Measurements from ENCODE around the gene KAZN. TPM values are rescaled to one million over a fixed set of nuclear protein-coding genes. Genes with fewer than 3 reads are reported as not detected.

The KAZN gene
- total RNA-seq, 2 donors from 2014 or later = 0.46 to 0.58 TPM

DNA sequence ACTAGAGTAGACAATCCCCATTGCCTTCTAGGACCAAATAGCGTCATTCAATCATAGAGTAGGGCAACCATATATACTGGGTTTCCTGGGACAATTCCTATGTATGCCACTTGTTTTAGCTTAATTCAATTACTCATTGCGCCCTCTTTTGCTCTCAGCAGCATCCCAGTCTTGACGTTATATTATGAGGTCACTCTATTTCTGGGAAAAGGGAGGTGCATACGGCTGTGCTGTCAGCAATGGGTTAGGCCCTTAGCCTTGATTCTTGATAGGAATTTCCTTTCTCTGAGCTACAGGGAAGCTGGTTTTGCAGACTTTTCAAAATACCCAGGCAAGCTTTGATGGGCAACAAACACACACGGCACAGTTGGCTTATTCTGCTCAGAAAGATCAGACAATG, 4.4 kb upstream of the KAZN start:
- Mint-ChIP-seq H3K4me1 (ENCODE audit: low read depth) (no peaks in the 10 kb centered on the region), H3K36me3 (ENCODE audit: insufficient read depth in 2 of 2) (no peaks in the 10 kb centered on the region), H3K27ac (no peak overlapping the region), H3K9me3 (no peaks in the 10 kb centered on the region), H3K4me3 (no peak overlapping the region), H3K27me3 (ENCODE audit: low read depth) (peaks cover 41% of the 10 kb centered on the region)
- no peak for ATAC-seq (replicated peaks in 1 of 2)
- no peak for DNase-seq

DNA sequence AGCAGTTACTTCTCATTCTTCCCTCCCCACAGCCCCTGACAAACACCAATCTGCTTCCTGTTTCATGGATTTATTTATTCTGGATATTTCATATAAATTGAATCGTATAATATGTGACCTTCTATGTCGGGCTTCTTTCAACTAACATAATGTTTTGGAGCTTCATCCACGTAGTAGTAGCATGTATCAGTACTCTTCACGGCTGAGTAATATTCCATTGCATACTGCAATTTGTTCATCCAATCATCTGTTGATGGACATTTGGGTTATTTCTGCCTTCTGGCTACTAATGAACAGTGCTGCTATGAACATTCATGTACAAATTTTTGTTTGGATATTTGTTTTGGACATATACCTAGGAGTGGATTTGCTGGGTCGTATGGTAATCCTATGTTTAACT, 1.9 kb upstream of the KAZN start:
- Mint-ChIP-seq H3K4me1 (ENCODE audit: low read depth) (peaks cover 12% of the 10 kb centered on the region), H3K27ac (no peak overlapping the region), H3K27me3 (ENCODE audit: low read depth) (peaks cover 59% of the 10 kb centered on the region), H3K4me3 (no peak overlapping the region), H3K36me3 (ENCODE audit: insufficient read depth in 2 of 2) (no peaks in the 10 kb centered on the region), H3K9me3 (no peaks in the 10 kb centered on the region)
- no peak for ATAC-seq (replicated peaks in 1 of 2)
- DNase-seq = no peak

DNA sequence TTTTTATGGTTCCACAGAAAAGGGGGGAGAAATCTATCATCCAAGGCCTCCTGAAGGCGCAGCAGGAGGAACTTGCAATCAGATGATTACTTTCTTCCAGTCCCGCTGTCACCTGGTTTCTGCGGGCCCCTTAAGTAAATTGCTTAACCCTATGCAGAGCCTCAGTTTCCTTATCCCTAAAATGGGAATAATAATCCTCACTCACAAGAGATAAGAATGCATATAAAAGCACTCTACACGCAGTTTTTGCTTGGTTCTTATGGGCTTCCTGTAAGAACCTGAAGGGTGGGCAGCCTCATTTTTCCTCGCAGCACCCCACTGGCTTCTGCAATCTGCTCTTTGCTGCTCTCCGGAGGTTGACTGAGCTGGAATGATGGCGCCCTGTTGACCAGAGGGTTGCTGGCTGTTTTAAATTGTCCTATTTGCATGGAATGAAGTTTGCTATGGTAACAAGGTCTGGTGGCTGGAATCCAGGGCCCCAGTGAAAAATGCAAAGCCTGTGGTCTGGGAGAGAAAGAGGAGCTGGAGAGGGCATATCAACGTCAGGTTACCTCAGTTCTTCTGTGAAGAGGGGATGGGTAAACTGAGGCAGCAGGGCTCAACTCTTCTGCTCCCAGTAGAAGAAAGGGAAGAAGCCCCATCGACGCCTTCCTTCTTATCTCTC, 1.0 kb upstream of the KAZN start:
- Mint-ChIP-seq H3K27me3 (ENCODE audit: low read depth) (peaks cover 67% of the 10 kb centered on the region), H3K4me1 (ENCODE audit: low read depth) (peaks cover 12% of the 10 kb centered on the region), H3K4me3 (no peak overlapping the region), H3K9me3 (no peaks in the 10 kb centered on the region), H3K36me3 (ENCODE audit: insufficient read depth in 2 of 2) (no peaks in the 10 kb centered on the region), H3K27ac (no peak overlapping the region)
- DNase-seq = no peak
- ATAC-seq (replicated peaks in 1 of 2) = no peak

DNA sequence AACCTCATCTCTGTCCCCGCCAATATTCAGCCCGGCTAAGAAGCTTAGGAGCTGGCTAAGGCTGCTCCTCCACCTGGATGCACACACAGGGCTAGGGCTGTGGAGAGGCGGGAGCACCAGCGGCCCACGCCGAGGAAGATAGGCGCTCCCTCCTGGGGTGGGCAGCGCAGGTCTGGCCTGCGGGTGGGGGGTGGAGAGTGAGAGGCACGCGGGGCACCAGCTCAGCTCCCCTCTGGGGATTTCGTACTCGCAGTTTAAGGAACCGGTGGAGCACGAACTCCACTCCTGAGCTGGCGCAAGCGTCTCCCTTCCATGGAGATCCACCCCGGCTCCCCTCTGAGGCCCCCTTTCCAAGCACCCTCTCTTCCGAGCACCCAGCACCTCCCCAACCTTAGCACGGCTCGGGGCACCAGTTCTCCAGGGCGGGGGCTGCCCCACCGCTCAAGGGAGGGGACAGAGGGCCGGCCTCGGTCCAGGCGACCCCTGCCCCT, 433 bp upstream of the KAZN start:
- Mint-ChIP-seq H3K36me3 (ENCODE audit: insufficient read depth in 2 of 2) (no peaks in the 10 kb centered on the region), H3K9me3 (no peaks in the 10 kb centered on the region), H3K27ac (no peak overlapping the region), H3K4me1 (ENCODE audit: low read depth) (peaks cover 12% of the 10 kb centered on the region), H3K4me3 (no peak overlapping the region), H3K27me3 (ENCODE audit: low read depth) (peaks cover 66% of the 10 kb centered on the region)
- ATAC-seq (replicated peaks in 1 of 2) (no peak), DNase-seq (no peak)

DNA sequence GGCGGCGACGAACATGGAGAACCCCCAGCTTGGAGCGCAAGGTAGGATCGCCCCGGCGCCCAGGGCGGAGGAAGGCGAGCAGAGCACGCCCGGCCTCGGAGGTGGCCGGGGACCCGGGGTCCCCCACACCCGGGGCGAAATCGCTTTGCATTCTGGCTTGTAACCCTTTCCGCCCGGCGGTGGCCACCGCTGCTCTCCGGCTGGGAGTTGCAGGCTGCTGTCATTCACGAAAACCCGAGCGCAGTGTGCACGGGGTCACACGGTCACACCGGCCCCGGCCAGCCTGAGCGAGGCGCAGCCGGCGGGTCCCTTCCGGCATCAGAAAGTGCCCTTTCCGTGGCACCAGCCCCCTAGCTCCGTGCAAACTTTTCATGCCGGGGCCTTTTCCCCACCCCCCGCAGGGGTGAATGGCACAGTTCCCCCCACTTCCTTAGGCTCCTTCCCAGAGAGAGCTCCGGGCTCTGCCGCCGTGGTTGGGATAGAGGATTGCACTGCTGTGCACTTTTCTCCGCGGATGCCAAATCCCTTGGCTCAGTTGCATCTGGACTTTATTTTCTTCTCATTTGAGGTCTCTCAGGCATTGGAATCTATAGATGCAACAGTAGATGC, 802 bp downstream of the KAZN start:
- H3K36me3 Mint-ChIP-seq (ENCODE audit: insufficient read depth in 2 of 2) = no peaks in the 10 kb centered on the region
- H3K4me3 Mint-ChIP-seq = peak overlapping the region in 1 of 2 donors; percentile 61
- ATAC-seq (replicated peaks in 1 of 2) = no peak
- H3K27ac Mint-ChIP-seq = no peak overlapping the region
- DNase-seq = no peak
- peaks cover 64% of the 10 kb centered on the region for H3K27me3 Mint-ChIP-seq (ENCODE audit: low read depth)
- no peaks in the 10 kb centered on the region for H3K9me3 Mint-ChIP-seq
- H3K4me1 Mint-ChIP-seq (ENCODE audit: low read depth) = peaks cover 12% of the 10 kb centered on the region

DNA sequence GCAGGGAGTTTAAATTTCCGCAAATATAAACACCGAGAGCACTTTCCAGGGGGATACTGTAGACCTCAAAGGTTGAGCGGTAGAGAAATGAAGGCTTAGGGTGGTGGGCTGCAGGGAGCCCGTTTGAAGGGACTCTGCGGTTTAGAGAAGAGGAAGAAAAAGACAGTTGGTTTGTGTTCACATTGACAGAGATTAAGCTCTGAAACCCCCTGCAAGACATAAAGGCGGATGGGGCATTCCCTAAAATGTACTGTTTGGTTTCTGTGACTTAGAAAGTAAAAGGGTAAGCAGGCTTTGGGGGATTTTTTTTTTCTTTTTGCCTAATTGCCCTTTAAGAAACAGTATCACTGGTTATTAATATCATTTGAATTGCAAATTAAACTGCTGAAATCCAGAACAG, 1.3 kb downstream of the KAZN start:
- no peak for DNase-seq
- Mint-ChIP-seq H3K4me3 (peak overlapping the region in 1 of 2 donors; percentile 61), H3K36me3 (ENCODE audit: insufficient read depth in 2 of 2) (no peaks in the 10 kb centered on the region), H3K27me3 (ENCODE audit: low read depth) (peaks cover 64% of the 10 kb centered on the region), H3K27ac (no peak overlapping the region), H3K4me1 (ENCODE audit: low read depth) (peaks cover 12% of the 10 kb centered on the region), H3K9me3 (no peaks in the 10 kb centered on the region)
- peak in 1 of 2 donors; percentile 13 for ATAC-seq (replicated peaks in 1 of 2)

DNA sequence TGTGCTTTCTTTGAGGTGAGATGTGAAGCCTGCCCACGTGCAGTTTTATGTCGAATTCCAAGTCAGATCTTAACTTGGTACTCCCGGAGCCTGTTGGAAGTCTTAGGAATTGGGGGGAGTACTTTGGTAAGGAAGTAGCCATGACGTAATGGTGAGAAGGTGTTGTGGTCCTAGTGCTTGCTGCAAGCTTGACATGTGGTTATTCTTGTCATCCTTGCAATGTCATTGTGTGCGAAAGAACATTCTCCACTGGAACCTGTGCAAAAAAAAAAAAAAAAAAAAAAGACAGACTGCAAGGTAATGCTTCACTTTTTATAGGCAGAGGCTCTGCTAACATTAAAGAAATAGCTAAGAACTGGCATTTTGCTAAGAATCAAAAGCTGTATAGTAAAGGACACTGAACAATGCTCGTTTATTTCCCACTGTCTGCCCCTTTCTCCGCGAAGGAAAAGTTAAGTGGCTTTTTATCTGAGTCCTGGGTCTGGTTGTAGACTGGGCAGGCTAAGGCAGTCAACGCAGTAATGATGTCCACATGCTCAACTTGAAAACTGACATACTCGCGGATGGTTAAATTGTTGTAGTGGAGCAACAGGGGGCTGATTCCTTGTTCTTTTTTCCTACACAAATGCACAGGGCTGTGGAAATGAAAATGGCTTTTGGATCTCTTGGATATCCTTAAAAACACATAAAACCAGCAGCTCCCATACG, 2.1 kb downstream of the KAZN start:
- H3K27ac Mint-ChIP-seq = no peak overlapping the region
- no peak overlapping the region for H3K4me3 Mint-ChIP-seq
- peaks cover 12% of the 10 kb centered on the region for H3K4me1 Mint-ChIP-seq (ENCODE audit: low read depth)
- ATAC-seq (replicated peaks in 1 of 2) (no peak), DNase-seq (no peak)
- H3K27me3 Mint-ChIP-seq (ENCODE audit: low read depth) = peaks cover 64% of the 10 kb centered on the region
- no peaks in the 10 kb centered on the region for H3K9me3 Mint-ChIP-seq
- no peaks in the 10 kb centered on the region for H3K36me3 Mint-ChIP-seq (ENCODE audit: insufficient read depth in 2 of 2)

DNA sequence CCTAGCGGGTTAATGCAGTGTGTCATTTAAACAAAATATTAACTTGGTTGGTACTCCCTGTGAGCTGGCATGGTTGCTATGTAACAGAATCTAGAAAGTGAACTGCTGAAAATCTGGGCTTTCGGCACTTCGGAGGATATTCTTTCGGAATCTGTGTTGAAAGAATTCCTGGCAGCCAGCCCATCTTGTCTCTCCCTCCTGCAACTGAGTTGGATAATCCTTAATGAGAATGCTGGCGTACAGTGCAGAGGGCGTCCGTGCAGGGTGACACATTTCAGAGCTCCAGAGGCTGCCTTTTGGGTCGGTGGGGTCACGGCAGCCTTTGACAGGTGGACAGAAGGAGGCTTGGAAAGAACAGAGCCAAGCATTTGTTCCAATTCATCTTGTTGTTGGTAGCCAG, 3.7 kb downstream of the KAZN start:
- Mint-ChIP-seq H3K36me3 (ENCODE audit: insufficient read depth in 2 of 2) (no peaks in the 10 kb centered on the region), H3K27me3 (ENCODE audit: low read depth) (peaks cover 49% of the 10 kb centered on the region), H3K4me3 (no peak overlapping the region), H3K4me1 (ENCODE audit: low read depth) (peaks cover 12% of the 10 kb centered on the region), H3K27ac (no peak overlapping the region), H3K9me3 (no peaks in the 10 kb centered on the region)
- ATAC-seq (replicated peaks in 1 of 2) (no peak), DNase-seq (no peak)

DNA sequence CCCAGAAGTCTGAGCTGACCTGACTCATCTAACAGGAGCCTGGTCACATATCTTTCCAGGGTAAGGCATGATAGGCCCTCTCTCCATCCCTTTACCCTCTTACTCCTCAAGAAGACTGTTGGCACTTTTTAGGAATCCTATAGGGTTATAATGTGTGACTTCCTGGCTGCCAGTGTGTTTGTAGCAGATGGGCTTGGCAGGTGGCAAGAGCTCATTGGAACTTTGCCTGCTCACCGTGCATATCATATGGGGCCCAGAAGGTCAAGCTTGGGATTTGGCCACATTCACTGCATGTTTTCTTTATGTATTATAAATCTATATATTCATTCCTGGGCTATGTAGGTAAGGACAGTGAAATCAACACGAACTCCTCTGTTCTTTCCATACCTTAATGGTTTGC, 5.2 kb downstream of the KAZN start:
- peaks cover 49% of the 10 kb centered on the region for H3K27me3 Mint-ChIP-seq (ENCODE audit: low read depth)
- H3K4me3 Mint-ChIP-seq = no peak overlapping the region
- DNase-seq (no peak), ATAC-seq (replicated peaks in 1 of 2) (no peak)
- H3K9me3 Mint-ChIP-seq = no peaks in the 10 kb centered on the region
- no peaks in the 10 kb centered on the region for H3K36me3 Mint-ChIP-seq (ENCODE audit: insufficient read depth in 2 of 2)
- H3K27ac Mint-ChIP-seq = no peak overlapping the region
- peaks cover 12% of the 10 kb centered on the region for H3K4me1 Mint-ChIP-seq (ENCODE audit: low read depth)

DNA sequence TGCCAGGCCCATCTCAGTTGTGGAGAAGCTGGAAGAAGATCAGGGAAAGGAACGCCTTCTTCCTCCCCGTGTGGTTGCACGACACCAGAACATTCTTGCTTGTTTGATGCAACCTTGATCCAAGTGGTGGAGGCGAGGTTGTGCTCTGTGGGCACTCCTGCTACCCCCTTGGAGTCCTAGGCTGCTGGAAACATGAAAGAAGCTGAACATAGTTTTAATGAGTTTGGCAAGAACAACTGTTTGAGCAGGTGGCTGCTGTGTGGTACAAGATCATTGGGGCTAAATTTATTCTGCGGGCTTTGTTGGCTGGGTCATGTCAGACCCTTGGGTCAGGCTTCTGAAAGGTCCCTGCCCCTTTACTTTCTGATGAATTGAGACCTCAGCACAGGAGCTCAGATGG, 5.9 kb downstream of the KAZN start:
- DNase-seq = no peak
- no peaks in the 10 kb centered on the region for H3K9me3 Mint-ChIP-seq
- H3K4me3 Mint-ChIP-seq = no peak overlapping the region
- H3K36me3 Mint-ChIP-seq (ENCODE audit: insufficient read depth in 2 of 2) = no peaks in the 10 kb centered on the region
- no peak overlapping the region for H3K27ac Mint-ChIP-seq
- ATAC-seq (replicated peaks in 1 of 2) = no peak
- H3K4me1 Mint-ChIP-seq (ENCODE audit: low read depth) = peaks cover 11% of the 10 kb centered on the region
- peaks cover 50% of the 10 kb centered on the region for H3K27me3 Mint-ChIP-seq (ENCODE audit: low read depth)

DNA sequence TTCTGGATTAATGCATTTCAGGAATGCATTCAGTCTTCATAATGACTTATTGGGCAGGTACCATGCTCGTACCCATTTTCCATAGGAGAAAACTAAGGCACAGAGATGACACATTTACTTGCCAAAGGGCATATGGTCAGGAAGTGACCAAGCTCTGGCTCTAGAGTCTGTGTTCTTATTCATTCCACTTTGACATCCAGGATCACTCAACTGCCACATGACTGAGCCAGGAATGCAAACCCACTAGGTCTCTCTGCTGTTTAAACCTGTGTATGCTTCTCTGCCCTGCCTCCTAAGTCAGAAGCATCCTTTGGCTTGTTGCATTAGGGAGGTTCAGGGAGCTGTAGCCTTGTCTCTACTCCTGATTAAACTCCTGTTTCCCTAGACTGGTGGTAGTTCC, 7.5 kb downstream of the KAZN start:
- DNase-seq (no peak), ATAC-seq (replicated peaks in 1 of 2) (no peak)
- H3K4me1 Mint-ChIP-seq (ENCODE audit: low read depth) = no peaks in the 10 kb centered on the region
- no peak overlapping the region for H3K27ac Mint-ChIP-seq
- H3K9me3 Mint-ChIP-seq = no peaks in the 10 kb centered on the region
- no peak overlapping the region for H3K4me3 Mint-ChIP-seq
- no peaks in the 10 kb centered on the region for H3K36me3 Mint-ChIP-seq (ENCODE audit: insufficient read depth in 2 of 2)
- peaks cover 35% of the 10 kb centered on the region for H3K27me3 Mint-ChIP-seq (ENCODE audit: low read depth)

DNA sequence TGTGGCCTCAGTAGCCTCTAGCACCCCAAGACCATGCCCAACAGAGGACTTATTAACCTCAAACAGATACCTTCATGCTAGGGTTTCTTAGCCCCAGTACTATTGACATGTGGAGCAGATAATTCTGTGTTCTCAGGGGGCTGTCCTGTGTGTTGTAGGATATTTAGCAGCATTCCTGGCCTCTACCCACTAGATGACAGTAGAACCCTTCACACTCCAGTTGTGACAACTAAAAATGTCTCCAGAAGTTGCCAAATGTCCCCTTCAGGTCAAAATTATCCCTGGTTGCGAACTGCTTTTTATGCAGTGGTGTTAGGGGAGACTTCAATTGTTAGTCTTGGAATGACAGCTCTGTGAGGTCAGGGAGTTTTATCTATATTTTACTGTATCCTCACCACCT, 8.1 kb downstream of the KAZN start:
- no peak overlapping the region for H3K27ac Mint-ChIP-seq
- H3K4me1 Mint-ChIP-seq (ENCODE audit: low read depth) = no peaks in the 10 kb centered on the region
- H3K4me3 Mint-ChIP-seq = no peak overlapping the region
- no peak for ATAC-seq (replicated peaks in 1 of 2)
- H3K9me3 Mint-ChIP-seq = no peaks in the 10 kb centered on the region
- DNase-seq = no peak
- H3K27me3 Mint-ChIP-seq (ENCODE audit: low read depth) = peaks cover 28% of the 10 kb centered on the region
- no peaks in the 10 kb centered on the region for H3K36me3 Mint-ChIP-seq (ENCODE audit: insufficient read depth in 2 of 2)

DNA sequence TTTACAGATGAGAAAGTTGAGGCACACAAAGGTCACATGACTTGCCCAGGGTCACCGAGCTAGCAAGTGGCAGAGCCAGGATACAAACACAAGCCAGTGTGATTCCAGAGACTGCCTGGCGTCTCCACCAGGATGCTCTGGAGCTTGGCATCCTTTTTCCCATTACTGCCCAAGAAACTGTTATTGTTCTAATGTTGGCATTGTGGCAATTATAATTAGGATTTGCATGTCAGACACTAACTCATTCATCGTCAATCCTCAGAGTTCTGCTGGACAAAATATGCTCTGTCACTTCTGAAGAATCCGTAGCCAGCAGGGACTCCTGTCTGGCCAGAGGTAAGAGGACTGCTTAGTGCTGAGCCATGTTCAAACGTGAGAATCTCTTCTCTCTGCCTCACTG, 8.8 kb downstream of the KAZN start:
- H3K27me3 Mint-ChIP-seq (ENCODE audit: low read depth) = peaks cover 21% of the 10 kb centered on the region
- H3K4me1 Mint-ChIP-seq (ENCODE audit: low read depth) = no peaks in the 10 kb centered on the region
- no peaks in the 10 kb centered on the region for H3K36me3 Mint-ChIP-seq (ENCODE audit: insufficient read depth in 2 of 2)
- ATAC-seq (replicated peaks in 1 of 2) (no peak), DNase-seq (no peak)
- H3K27ac Mint-ChIP-seq = no peak overlapping the region
- H3K9me3 Mint-ChIP-seq = no peaks in the 10 kb centered on the region
- H3K4me3 Mint-ChIP-seq = no peak overlapping the region

Data from activated T-cell treated with anti-CD3 and anti-CD28 coated beads, Interleukin-2, amount 50 U/mL, for 72 hours (primary cell).